ENCODE results near the gene RIOK2.
"Not testable (repeated sequence)": the region's sequence is repeated elsewhere in the genome, so short reads cannot be mapped to it uniquely, and the experiment has no call there.

The RIOK2 gene

DNA sequence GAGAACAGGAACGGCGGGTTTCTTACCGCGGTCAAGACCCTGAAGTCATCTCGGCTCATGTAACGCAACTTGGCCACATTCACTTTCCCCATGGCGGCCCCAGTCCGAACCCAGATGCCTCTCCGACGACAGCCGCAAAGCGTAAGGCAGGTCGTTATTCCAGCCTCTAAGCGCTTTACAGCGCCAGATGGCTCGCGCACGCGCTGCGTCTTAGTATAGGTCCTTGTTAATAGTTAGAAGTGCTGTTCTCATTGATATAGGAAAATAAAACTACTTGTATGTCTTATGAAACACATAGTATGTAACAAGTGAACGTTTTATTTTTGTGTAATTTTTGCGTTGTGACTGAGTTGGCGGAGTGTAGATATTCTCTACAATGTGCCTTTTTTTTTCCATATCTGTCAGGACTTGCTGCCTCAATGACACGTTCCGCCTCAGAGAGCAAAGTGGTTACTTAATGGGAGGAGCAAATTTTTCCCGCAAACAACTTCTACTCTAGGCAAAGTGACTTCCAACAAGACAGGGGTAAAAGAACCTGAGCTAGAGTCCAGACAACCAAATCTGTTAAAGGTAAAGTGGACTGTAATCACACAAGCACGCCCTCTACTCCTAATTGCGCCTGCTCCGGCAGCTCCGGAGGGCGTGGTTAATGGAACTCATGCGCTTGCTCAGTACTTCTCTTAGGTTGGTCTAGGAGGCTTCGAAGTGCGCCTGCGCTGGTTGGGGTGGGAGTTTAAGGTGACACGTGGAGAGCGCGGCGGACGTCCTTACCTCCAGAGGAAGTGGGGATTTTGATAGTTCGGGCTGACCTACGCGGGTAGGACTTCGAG is at the start of gene RIOK2:
Gene RIOK2 (minus strand): TSS at position 148 of the 830 bp plus-strand sequence. CDS start 56 bp downstream, at position 92.
- DNase-seq (ENCODE audit: low spot score): peak; percentile 96

- DNase-seq (ENCODE audit: low spot score): peak; percentile 82
These were observed 48.1 kb upstream of the RIOK2 start for GRCh38 chr5:97231025-97231636.

DNA sequence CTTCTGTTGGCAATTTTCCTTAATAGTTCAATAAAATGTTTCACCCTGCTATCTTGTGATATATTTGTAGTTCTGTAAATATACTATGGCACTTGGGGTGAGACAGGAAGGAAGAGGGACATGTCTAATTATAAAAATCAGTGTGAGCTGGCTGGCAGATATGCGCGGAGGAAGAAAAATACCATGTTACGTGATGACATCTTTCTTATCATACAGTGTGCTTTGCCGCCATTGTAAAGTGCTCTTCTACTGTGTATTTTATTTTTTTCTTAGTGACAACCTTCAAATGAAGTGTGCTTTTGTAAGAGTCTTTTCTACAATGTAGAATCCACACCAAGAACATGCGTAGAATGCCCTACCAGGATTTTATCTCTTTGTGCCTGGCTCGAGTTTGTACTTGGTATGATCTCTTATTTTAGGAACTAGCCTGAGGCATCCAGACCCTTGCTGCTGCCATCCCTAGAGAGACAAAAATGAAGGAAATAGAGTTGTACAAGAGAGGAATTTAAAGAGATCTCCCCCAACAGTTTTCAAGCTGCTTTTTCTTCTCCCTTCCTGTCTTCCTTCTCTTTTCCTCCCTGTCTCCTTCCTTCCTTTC is 46.7 kb upstream of the RIOK2 start:
- DNase-seq (ENCODE audit: low spot score): no peak

- DNase-seq (ENCODE audit: low spot score): no peak
These were observed 46.1 kb upstream of the RIOK2 start for GRCh38 chr5:97229196-97229595.

GRCh38 chr5:97225222-97225621 is 42.2 kb upstream of the RIOK2 start:
- no peak for DNase-seq (ENCODE audit: low spot score)

DNA sequence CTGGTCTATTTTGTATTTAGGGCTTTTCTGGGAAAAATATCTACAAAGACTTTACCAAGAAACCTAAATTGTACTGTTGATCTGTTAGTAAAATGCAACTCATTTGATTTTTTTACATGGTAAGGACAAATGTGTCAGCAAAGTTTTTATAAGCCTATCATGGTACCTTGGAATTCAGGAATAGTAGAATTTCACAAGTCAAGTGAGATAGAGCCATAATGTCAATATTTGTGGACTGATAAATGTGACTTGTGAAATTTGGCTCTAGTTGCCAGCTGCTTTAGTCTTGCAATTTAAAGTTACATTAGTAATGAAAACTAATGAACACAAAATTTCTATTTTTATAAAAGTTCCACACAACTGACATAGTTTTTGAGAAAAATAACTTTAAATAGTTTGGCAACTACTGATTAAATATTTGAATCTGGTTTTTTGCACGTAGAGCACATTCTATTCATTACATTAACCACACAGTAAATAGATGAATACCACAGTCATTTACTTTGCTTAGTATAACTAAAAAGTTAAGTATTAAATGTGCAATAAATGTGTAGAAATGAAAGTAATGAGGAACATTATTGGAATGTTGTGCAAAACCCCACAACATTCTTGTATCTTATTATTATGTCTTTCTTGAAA is 41.2 kb upstream of the RIOK2 start:
- no peak for DNase-seq (ENCODE audit: low spot score)

DNA sequence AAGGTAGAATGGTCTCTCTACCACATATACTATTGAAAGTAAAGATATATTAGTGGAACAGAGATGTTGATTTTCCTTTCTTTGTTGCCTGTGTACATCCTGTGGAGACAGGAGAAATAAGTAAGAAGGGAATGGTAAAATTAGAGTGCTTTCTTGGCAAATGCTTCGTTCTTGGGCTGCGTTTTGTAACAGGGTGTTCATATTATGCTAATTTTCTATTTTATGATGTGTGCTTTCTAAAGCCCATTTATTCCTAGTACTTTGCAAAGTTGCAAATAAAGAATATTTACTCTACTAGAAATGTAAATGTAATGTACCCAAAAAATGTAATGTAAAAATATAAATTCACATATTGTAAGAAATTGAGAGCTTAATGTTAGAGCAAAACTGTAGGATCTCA is 40.5 kb upstream of the RIOK2 start:
- DNase-seq (ENCODE audit: low spot score): no peak

- DNase-seq (ENCODE audit: low spot score): no peak
These were observed 26.3 kb upstream of the RIOK2 start for GRCh38 chr5:97209343-97209742.

DNA sequence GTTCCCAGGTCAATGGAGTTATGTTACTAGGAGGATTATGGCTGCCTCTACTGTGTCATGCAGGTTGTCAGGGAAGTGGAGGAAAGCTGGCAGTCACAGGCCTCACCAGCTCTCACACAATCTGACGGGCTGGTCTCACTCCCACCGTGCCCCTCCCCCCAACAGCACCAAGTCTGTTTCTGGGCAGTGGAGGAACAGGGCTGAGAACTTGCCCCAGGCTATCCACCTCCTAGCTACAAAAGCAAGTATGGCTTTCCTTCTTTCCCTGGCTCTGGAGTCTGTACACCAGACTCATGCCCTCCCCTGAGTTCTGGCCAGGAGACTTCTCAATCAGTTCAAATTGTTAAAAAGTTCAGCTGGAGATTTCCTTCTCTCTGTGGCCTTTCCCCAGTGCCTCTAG is 25.7 kb upstream of the RIOK2 start:
- DNase-seq (ENCODE audit: low spot score): no peak

DNA sequence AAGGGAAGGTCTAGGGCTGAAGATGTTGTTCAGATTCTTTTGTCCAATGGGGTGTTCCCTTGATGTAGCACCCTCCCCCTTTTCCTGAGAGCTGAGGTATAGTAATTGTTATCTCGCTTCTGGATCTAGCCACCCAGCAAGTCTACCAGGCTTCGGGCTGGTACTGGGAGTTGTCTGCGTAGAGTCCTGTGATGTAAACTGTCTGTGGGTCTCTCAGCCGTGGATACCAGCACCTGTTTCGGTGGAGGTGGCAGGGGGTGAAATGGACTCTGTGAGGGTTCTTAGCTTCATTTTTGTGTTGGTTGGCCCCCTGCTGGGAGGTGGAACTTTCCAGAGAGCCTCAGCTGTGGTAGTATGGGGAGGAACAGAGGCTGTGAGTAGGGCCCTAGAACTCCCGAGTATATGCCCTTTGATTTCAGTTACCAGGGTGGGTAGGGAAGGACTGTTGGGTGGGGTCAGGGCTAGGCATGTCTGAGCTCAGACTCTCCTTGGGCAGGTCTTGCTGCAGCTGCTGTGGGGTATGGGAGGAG is 25.2 kb upstream of the RIOK2 start:
- DNase-seq (ENCODE audit: low spot score): no peak

- no peak for DNase-seq (ENCODE audit: low spot score)
These were observed 11.3 kb upstream of the RIOK2 start for GRCh38 chr5:97194366-97194765.

DNA sequence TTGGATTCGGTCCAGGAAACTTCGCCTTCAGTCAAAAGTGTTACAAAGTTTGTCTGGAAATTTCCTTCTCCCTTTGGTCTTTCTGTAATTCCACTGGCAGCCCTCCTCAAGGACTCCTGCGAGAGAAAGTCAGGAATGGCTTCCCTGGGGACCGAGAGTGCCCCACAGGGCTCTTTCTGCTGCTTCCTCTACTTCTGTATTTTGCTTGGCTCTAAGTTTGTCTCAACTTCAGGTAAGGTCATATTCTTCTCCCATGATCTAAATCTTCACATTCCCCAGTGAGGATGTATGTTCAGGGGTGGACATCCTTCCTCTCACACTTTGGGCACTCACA is 10.3 kb upstream of the RIOK2 start:
- no peak for DNase-seq (ENCODE audit: low spot score)

DNA sequence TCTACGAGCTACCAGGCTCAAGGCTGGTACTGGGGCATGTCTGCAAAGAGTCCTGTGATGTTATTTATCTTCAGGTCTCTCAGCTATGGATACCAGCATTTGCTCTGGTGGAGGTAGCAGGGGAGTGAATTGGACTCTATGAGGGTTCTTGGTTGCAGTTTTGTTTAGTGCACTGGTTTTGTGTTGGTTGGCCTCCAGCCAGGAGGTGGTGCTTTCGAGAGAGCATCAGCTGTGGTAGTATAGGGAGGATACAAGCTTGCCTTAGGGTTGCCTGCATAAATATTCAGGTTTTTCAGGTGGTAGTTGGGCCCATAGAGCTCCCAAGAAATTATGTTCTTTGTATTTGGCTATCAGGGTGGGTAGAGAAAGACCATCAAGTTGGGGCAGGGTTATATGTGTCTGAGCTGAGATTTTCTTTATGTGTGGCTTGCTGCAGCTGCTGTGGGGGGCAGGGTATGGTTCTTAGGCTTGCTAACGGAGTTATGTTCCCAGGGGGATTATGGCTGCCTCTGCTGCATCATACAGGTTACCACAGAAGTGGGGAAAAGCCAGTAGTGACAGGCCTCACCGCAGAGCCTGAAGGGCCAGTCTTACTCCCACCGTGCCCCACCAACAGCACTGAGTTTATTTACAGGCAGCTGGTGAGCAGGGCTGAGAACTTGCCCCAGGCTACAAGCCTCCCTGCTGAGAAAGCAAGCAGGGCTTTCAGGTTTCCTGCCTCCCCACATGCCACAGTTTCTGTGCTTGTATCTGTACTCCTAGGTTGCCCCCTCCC is 9.7 kb upstream of the RIOK2 start:
- DNase-seq (ENCODE audit: low spot score): no peak

DNA sequence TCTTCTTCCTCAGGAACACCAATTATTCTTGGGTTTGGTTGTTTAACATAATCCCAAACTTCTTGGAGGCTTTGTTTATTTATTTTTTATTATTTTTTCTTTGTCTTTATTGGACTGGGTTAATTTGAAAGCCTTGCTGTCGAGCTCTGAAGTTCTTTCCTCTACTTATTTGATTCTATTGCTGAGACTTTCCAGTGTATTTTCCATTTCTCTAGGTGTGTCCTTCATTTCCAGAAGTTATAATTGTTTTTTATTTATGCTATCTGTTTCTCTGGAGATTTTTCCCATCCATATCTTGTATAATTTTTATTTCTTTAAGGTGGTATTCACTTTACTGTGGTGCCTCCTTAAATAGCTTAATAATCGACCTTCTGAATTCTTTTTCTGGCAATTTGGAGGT is 8.8 kb upstream of the RIOK2 start:
- DNase-seq (ENCODE audit: low spot score): no peak

- not testable (repeated sequence) for DNase-seq (ENCODE audit: low spot score)
These were observed 6.5 kb upstream of the RIOK2 start for GRCh38 chr5:97189523-97189922.

GRCh38 chr5:97183930-97184213 is 825 bp upstream of the RIOK2 start:
- no peak for DNase-seq (ENCODE audit: low spot score)

- DNase-seq (ENCODE audit: low spot score): no peak
These were observed 412 bp downstream of the RIOK2 start for GRCh38 chr5:97182571-97183099.

DNA sequence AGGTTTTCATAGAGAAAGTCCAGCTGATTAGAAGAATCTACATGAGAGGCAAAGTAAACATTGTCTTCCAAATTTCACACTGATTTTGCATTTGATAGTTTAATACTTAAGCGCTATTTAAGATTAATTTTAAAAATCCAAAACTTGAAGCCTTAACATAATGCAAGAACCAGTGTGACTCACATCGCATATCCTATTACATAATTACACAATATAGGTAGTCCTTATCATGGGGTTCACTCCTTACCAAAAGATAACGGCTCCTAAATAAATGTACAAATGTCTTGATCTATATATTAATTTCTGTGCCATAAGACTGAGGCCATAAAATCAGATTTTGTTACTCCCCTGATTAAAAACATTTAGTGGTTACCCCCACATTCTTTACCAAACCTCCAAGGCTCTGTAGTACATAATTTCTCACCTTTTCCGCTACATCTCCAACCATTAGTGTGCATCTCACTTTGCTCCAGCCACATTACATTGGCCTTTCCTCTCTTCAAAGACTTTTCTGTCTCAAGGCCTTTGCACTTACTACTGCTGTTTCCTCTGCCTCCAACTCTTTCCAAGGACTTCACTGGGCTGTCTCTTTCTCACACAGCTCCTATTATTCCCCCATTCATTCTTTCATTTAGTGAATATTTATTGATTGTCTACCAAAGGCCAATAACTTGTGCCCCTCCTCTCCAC is 1.0 kb downstream of the RIOK2 start:
- DNase-seq (ENCODE audit: low spot score): no peak

- DNase-seq (ENCODE audit: low spot score): not testable (repeated sequence)
These were observed 3.6 kb downstream of the RIOK2 start for GRCh38 chr5:97179457-97179856.

- DNase-seq (ENCODE audit: low spot score): no peak
These were observed 10.8 kb downstream of the RIOK2 start for GRCh38 chr5:97172227-97172626.

DNA sequence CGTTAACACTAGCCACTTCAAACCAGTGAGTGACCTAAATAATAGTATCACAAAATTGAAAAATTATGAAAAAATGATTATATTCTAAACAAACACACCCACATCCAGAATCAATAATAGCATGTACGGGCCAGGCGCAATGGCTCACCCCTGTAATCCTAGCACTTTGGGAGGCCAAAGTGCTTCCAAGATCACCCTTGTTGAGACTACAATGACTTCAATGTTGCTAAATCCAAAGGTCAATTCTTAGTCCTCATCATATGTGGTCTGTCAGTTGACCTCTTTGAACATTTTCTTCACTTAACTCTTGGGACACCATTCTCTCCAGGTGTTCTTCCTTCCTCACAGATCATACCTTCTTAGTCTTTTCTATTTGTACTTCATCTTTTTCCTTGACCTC is 11.3 kb downstream of the RIOK2 start:
- DNase-seq (ENCODE audit: low spot score): no peak
